SK-N-SH (cell line): Measurements from ENCODE around the gene TMEM151A.

ENCODE experiments used
- POLR2AphosphoS5 ChIP-seq: IDR thresholded peaks from 2 replicates; pipeline ENCODE4 v1.6.1; 2012; ENCODE audit warnings: low read depth, low read length
- TAF1 ChIP-seq: IDR thresholded peaks from 2 replicates; pipeline ENCODE4 v1.6.1; 2012; ENCODE audit warnings: low read depth, mild to moderate bottlenecking, low read length, moderate library complexity, borderline replicate concordance
- TF ChIP-seq, protein P1 (sequence below): fragments of 200-600 bp; sonication (generic); IDR thresholded peaks from 2 replicates; pipeline ENCODE4 v1.6.1; 2017; ENCODE audit warnings: antibody characterized with exemption, mild to moderate bottlenecking, moderate library complexity
- TF ChIP-seq, protein P2 (sequence below): IDR thresholded peaks from 2 replicates; pipeline ENCODE4 v1.6.1; 2012; ENCODE audit warnings: mild to moderate bottlenecking, low read depth, low read length, moderate library complexity

DNA sequence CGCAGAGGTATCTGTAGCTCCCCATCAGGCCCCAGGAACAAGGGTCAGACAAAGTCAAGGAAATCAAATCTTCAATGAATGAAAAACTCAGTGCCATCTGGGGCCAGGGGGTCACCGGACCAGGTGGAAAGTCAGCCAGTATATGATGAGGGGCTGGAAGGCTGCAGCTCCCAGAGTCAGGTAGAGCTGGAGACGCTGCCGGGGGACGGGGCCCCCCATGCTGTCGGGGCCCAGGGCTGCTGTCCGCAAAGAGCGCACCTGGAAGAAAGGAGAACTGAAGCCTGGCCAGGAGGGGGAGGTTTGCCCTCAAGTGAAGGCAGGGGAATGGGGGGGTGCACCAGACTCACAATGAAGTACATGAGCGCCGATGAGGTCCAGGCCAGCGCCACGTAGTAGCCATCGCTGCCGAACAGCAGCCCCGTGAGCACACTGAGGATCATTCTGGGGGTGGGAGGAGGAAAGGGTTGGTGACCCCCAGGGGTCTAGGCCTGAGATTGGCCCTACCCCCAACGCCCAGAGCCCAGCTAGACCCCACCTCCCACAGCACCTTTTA is 7.1 kb upstream of the TMEM151A start:
- TF ChIP-seq, protein P1, sequence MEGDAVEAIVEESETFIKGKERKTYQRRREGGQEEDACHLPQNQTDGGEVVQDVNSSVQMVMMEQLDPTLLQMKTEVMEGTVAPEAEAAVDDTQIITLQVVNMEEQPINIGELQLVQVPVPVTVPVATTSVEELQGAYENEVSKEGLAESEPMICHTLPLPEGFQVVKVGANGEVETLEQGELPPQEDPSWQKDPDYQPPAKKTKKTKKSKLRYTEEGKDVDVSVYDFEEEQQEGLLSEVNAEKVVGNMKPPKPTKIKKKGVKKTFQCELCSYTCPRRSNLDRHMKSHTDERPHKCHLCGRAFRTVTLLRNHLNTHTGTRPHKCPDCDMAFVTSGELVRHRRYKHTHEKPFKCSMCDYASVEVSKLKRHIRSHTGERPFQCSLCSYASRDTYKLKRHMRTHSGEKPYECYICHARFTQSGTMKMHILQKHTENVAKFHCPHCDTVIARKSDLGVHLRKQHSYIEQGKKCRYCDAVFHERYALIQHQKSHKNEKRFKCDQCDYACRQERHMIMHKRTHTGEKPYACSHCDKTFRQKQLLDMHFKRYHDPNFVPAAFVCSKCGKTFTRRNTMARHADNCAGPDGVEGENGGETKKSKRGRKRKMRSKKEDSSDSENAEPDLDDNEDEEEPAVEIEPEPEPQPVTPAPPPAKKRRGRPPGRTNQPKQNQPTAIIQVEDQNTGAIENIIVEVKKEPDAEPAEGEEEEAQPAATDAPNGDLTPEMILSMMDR: no peak
- TF ChIP-seq TAF1: no peak
- TF ChIP-seq, protein P2, sequence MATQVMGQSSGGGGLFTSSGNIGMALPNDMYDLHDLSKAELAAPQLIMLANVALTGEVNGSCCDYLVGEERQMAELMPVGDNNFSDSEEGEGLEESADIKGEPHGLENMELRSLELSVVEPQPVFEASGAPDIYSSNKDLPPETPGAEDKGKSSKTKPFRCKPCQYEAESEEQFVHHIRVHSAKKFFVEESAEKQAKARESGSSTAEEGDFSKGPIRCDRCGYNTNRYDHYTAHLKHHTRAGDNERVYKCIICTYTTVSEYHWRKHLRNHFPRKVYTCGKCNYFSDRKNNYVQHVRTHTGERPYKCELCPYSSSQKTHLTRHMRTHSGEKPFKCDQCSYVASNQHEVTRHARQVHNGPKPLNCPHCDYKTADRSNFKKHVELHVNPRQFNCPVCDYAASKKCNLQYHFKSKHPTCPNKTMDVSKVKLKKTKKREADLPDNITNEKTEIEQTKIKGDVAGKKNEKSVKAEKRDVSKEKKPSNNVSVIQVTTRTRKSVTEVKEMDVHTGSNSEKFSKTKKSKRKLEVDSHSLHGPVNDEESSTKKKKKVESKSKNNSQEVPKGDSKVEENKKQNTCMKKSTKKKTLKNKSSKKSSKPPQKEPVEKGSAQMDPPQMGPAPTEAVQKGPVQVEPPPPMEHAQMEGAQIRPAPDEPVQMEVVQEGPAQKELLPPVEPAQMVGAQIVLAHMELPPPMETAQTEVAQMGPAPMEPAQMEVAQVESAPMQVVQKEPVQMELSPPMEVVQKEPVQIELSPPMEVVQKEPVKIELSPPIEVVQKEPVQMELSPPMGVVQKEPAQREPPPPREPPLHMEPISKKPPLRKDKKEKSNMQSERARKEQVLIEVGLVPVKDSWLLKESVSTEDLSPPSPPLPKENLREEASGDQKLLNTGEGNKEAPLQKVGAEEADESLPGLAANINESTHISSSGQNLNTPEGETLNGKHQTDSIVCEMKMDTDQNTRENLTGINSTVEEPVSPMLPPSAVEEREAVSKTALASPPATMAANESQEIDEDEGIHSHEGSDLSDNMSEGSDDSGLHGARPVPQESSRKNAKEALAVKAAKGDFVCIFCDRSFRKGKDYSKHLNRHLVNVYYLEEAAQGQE: no peak
- TF ChIP-seq POLR2AphosphoS5: no peak
